Measurements from ENCODE around the gene HNF1A. TPM values are rescaled to one million over a fixed set of nuclear protein-coding genes. Genes with fewer than 3 reads are reported as not detected.

Gene HNF1A
- total RNA-seq, 1 donor from 2014 or later, result not detected

DNA sequence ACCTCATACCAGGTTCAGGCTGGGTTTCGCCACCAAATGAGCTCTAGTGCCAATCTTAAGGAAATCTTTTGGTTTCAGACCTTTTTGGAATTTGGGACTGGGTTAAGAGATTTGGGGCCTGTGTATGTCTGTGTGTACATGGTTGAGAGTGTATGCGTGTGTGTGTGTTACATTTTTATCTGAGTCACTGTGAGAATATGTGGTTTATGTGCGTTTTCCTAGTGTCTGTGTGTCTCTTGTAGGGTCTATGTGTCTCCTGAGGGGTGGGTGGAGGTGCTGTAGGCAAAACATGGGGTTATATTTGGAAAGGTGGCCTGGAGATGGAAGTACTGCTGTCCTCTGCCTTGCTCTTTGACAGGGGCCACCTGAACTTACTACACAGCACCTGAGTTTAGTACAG lies 20.1 kb downstream of the HNF1A start:
- H3K27ac ChIP-seq, result no peak overlapping the region
- no peak for DNase-seq (ENCODE audit: low spot score)
- no peak overlapping the region for H2AFZ ChIP-seq (replicated peaks)
- peaks cover 9% of the 10 kb centered on the region for H3K4me1 Mint-ChIP-seq
- H3K9me3 ChIP-seq (ENCODE audit: low read depth), result no peaks in the 10 kb centered on the region
- no peak overlapping the region for H3K27ac Mint-ChIP-seq
- no peaks in the 10 kb centered on the region for H3K9me3 Mint-ChIP-seq
- no peaks in the 10 kb centered on the region for H3K36me3 ChIP-seq
- TF ChIP-seq EZH2 (IDR thresholded peaks at IDR 0.05), result no peak
- TF ChIP-seq EZH2phosphoT487 (IDR thresholded peaks at IDR 0.05), result no peak
- TF ChIP-seq, protein P1, sequence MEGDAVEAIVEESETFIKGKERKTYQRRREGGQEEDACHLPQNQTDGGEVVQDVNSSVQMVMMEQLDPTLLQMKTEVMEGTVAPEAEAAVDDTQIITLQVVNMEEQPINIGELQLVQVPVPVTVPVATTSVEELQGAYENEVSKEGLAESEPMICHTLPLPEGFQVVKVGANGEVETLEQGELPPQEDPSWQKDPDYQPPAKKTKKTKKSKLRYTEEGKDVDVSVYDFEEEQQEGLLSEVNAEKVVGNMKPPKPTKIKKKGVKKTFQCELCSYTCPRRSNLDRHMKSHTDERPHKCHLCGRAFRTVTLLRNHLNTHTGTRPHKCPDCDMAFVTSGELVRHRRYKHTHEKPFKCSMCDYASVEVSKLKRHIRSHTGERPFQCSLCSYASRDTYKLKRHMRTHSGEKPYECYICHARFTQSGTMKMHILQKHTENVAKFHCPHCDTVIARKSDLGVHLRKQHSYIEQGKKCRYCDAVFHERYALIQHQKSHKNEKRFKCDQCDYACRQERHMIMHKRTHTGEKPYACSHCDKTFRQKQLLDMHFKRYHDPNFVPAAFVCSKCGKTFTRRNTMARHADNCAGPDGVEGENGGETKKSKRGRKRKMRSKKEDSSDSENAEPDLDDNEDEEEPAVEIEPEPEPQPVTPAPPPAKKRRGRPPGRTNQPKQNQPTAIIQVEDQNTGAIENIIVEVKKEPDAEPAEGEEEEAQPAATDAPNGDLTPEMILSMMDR (IDR thresholded peaks at IDR 0.05), result no peak
- H3K27me3 ChIP-seq, result no peaks in the 10 kb centered on the region
- no peak overlapping the region for H3K9ac ChIP-seq
- no peaks in the 10 kb centered on the region for H4K20me1 ChIP-seq (ENCODE audit: low read depth)
- no peaks in the 10 kb centered on the region for H3F3A ChIP-seq (ENCODE audit: low read depth)
- H3K36me3 Mint-ChIP-seq, result peaks cover 3% of the 10 kb centered on the region
- H3K4me3 ChIP-seq, result no peak overlapping the region
- no peaks in the 10 kb centered on the region for H3K4me1 ChIP-seq
- no peak overlapping the region for H3K4me2 ChIP-seq
- no peaks in the 10 kb centered on the region for H3K79me2 ChIP-seq (ENCODE audit: low read depth)
- peaks cover 12% of the 10 kb centered on the region for H3K27me3 Mint-ChIP-seq (ENCODE audit: insufficient read depth, low read depth)
- H3K4me3 Mint-ChIP-seq, result no peak overlapping the region

GRCh38 chr12:120999191-121000120 lies 21.1 kb downstream of the HNF1A start:
- no peak overlapping the region for H3K4me3 Mint-ChIP-seq
- no peak overlapping the region for H3K27ac Mint-ChIP-seq
- H3K27me3 Mint-ChIP-seq (ENCODE audit: insufficient read depth, low read depth), result peaks cover 9% of the 10 kb centered on the region
- H3K27ac ChIP-seq, result no peak overlapping the region
- H3K27me3 ChIP-seq, result no peaks in the 10 kb centered on the region
- no peaks in the 10 kb centered on the region for H3K9me3 Mint-ChIP-seq
- peaks cover 6% of the 10 kb centered on the region for H3K36me3 Mint-ChIP-seq
- no peaks in the 10 kb centered on the region for H4K20me1 ChIP-seq (ENCODE audit: low read depth)
- H3K79me2 ChIP-seq (ENCODE audit: low read depth), result no peaks in the 10 kb centered on the region
- H3K36me3 ChIP-seq, result no peaks in the 10 kb centered on the region
- no peak overlapping the region for H3K4me3 ChIP-seq
- H3K4me1 Mint-ChIP-seq, result peaks cover 9% of the 10 kb centered on the region
- H3K4me1 ChIP-seq, result no peaks in the 10 kb centered on the region
- no peaks in the 10 kb centered on the region for H3F3A ChIP-seq (ENCODE audit: low read depth)
- DNase-seq (ENCODE audit: low spot score), result peak; percentile 10
- no peak overlapping the region for H3K4me2 ChIP-seq
- TF ChIP-seq EZH2 (IDR thresholded peaks at IDR 0.05) (no peak), EZH2phosphoT487 (IDR thresholded peaks at IDR 0.05) (no peak)
- TF ChIP-seq, protein P1 (IDR thresholded peaks at IDR 0.05), result no peak
- no peak overlapping the region for H3K9ac ChIP-seq
- no peak overlapping the region for H2AFZ ChIP-seq (replicated peaks)
- H3K9me3 ChIP-seq (ENCODE audit: low read depth), result no peaks in the 10 kb centered on the region

DNA sequence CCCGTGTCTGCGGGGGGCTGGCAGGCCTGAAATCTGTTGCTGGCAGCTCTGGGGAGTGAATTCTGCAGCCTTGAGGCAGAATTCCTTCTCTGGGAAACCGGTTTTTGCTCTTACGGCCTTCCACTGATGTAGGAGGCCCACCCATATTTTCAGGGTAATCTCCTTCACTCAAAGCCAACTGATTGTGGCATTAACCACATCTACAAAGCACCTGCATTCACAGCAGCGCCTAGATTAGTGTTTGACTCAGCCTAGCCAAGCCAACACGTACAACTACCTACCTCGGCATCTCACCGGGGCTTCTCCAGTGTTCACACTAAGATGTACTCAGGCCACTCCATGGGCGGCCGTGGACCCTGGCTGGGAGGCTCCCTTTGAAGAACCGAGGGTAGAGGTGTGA lies 22.2 kb downstream of the HNF1A start:
- DNase-seq (ENCODE audit: low spot score), result no peak
- no peaks in the 10 kb centered on the region for H3K9me3 Mint-ChIP-seq
- peaks cover 9% of the 10 kb centered on the region for H3K4me1 Mint-ChIP-seq

More for the DNA sequence above, 22.2 kb downstream of the HNF1A start:
- Histone ChIP-seq H3F3A (ENCODE audit: low read depth) (no peaks in the 10 kb centered on the region), H3K27ac (no peak overlapping the region), H3K4me3 (no peak overlapping the region), H3K9ac (no peak overlapping the region), H3K4me2 (no peak overlapping the region), H3K9me3 (ENCODE audit: low read depth) (no peaks in the 10 kb centered on the region), H2AFZ (replicated peaks) (no peak overlapping the region), H4K20me1 (ENCODE audit: low read depth) (no peaks in the 10 kb centered on the region), H3K79me2 (ENCODE audit: low read depth) (no peaks in the 10 kb centered on the region), H3K36me3 (no peaks in the 10 kb centered on the region), H3K4me1 (no peaks in the 10 kb centered on the region), H3K27me3 (no peaks in the 10 kb centered on the region)
- no peak for TF ChIP-seq EZH2phosphoT487 (IDR thresholded peaks at IDR 0.05)
- TF ChIP-seq, protein P1 (IDR thresholded peaks at IDR 0.05), result no peak
- no peak for TF ChIP-seq EZH2 (IDR thresholded peaks at IDR 0.05)
- Mint-ChIP-seq H3K27me3 (ENCODE audit: insufficient read depth, low read depth) (peaks cover 4% of the 10 kb centered on the region), H3K36me3 (peaks cover 6% of the 10 kb centered on the region), H3K27ac (no peak overlapping the region), H3K4me3 (no peak overlapping the region)

Data from neural progenitor cell (in vitro differentiated cells).